GM13976 (cell line): ENCODE data around the gene GMIP.

Experiments used
- DNase-seq: peaks from one replicate; pipeline ENCODE4 v3.0.0; 2012; ENCODE audit warnings: low spot score
- CTCF ChIP-seq: IDR thresholded peaks from 2 replicates; pipeline ENCODE4 v1.5.1; 2012; ENCODE audit warnings: borderline replicate concordance, mild to moderate bottlenecking; ENCODE audit not compliant: insufficient read depth; ENCODE audit errors: extremely low read depth, missing control alignments, control extremely low read depth
- in situ Hi-C: fragments of 300-500 bp; cut with MboI; formaldehyde crosslinking; loops from one replicate; pipeline ENCODE4 v1.12.0; 2022; ENCODE audit warnings: low sequenced_read_pairs, mixed read lengths, inconsistent platforms; ENCODE audit not compliant: unreplicated experiment

The GMIP gene

GRCh38 chr19:19624032-19624570, 19.4 kb downstream of the GMIP start:
- DNase-seq: no peak
- TF ChIP-seq CTCF: no peak
- in situ Hi-C loops: no loop called here

DNA sequence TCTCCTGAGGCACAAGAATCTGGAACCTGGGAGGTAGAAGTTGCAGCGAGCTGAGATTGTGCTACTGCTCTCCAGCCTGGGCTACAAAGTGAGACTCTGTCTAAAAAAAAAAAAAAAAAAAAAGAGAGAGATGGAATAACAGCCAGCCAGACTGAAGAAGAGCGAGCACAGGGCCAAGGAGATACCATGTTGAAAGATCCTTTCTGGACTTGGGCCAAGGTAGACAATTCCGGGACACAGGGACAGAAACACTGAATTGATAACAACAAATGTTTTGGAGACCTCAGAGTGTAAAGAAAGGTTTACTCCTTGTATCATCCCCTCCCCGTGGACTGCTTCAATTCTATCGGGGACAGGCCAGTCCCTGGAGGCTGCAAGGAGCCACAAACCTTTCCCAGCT, 20.1 kb downstream of the GMIP start:
- no peak for DNase-seq
- in situ Hi-C loops: no loop called here
- TF ChIP-seq CTCF: no peak

DNA sequence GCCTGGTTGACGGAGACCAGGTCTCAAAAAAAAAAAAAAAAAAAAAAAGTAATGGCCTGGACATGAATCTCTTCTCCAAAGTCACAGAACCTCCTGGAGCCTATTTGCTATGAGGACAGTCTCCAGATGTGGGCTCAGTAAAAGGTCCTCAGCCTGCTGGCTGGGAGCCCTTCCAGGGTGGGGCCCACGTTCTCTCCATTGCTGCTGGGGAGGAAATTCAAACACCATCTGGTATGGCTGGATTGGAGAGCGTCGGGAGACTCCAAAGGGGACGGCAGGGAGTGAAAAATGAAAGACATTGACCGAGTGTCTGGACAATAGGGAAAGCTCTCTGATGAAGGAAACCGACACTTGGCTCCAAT, 23.6 kb downstream of the GMIP start:
- in situ Hi-C loops: no loop called here
- no peak for DNase-seq
- no peak for TF ChIP-seq CTCF

DNA sequence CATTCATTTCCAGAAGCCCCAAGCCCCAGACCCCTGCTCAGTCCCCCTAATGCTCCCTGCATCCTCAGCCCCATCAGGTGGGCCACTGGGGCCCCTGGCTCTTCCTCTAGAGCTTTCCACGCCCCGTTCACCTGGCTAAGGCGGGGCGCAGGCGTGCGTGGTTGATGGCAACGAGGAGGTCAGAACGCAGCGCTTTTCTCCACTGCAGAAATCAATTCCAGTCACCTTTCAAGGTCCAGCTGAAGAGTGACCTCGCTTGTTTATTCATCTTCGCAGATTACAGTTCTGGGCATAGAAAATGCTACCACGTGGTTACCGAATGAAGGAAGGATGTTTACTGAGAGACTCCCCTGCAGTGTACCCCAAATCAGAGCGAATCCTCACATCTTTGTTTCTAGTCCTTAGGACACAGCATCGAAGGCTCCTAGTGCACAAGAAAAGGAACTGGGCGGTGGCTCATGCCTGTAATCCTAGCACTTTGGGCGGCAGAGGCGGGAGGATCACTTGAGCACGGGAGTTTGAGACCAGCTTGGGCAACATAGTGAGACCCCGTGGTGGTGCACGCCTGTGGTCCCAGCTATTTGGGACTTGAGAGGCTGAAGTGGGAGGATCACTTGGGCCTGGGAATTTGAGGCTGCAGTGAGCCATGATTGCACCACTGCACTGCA, 24.1 kb downstream of the GMIP start:
- no peak for TF ChIP-seq CTCF
- no peak for DNase-seq
- in situ Hi-C loops: no loop called here

GRCh38 chr19:19618219-19619051, 25.0 kb downstream of the GMIP start, which contains the start of gene PBX4:
Gene PBX4 (minus strand): TSS chr19:19618687. CDS start chr19:19618629, 58 bp downstream.
- DNase-seq: peak; percentile 99
- in situ Hi-C loops: no loop called here
- TF ChIP-seq CTCF: no peak

- in situ Hi-C loops: no loop called here
- no peak for TF ChIP-seq CTCF
- no peak for DNase-seq
These were observed 28.4 kb downstream of the GMIP start for GRCh38 chr19:19615086-19615485.
